PC-9 (cell line): ENCODE results near the gene PITX1.

Experiments
- CTCF ChIP-seq: fragments of 200-600 bp; sonication (generic); conservative IDR thresholded peaks from 2 replicates; pipeline ENCODE4 v1.6.1; 2017; ENCODE audit warnings: mixed run types, antibody characterized with exemption, mild to moderate bottlenecking, moderate library complexity
- EZH2 ChIP-seq: fragments of 200-600 bp; sonication (generic); IDR thresholded peaks from 2 replicates; pipeline ENCODE4 v1.8.0; 2017; ENCODE audit warnings: antibody characterized with exemption, low read depth

- TF ChIP-seq CTCF (no peak), EZH2 (no peak)
Observed at GRCh38 chr5:134979416-134979815, 54.6 kb downstream of the PITX1 start.
